GM19240 (cell line): ENCODE measurements around the gene SKOR1.

Experiments
- DNase-seq: peaks from one replicate; pipeline ENCODE4 v3.0.0; 2011; ENCODE audit warnings: low spot score; ENCODE audit not compliant: insufficient read length

SKOR1 gene

DNA sequence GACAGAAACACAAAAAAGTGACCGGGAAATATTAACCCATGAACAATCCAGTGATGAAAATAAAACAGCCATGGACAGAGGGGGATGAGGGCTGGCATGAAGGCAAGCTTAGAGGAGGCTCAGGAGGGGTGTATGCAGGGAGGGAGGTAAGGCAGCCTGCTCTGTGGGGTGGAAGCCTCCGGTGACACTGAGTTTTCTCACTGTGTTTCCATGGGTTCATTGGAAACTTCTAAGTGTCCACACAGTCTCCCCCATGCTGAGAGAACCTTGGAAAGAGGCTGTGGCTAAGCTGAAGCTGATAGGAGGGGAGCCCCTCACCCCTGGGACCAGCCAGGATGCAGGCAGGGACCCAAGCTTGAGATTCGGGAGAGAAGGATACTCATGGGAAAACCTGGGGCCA lies 6.8 kb upstream of the SKOR1 start:
- no peak for DNase-seq

DNA sequence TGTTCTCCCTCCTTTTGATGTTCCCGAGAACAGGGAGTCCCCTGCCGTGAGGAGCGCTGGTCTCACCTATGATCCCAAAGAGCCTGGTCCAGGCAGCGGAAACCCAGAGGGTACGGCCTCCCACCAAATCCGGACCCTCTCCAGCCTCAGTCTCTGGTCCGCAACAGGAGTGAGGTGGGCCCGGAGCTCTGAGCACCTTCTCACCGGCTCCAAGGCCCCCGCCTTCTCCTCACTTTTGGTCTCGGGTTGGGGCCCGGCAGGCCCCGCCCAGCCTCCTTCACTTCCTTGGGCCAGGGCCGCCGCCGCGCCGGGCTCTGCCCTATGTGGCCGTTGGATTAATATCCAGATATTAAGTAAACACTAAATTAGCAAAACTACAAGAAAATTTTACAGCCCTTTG lies 5.7 kb upstream of the SKOR1 start:
- DNase-seq = no peak

DNA sequence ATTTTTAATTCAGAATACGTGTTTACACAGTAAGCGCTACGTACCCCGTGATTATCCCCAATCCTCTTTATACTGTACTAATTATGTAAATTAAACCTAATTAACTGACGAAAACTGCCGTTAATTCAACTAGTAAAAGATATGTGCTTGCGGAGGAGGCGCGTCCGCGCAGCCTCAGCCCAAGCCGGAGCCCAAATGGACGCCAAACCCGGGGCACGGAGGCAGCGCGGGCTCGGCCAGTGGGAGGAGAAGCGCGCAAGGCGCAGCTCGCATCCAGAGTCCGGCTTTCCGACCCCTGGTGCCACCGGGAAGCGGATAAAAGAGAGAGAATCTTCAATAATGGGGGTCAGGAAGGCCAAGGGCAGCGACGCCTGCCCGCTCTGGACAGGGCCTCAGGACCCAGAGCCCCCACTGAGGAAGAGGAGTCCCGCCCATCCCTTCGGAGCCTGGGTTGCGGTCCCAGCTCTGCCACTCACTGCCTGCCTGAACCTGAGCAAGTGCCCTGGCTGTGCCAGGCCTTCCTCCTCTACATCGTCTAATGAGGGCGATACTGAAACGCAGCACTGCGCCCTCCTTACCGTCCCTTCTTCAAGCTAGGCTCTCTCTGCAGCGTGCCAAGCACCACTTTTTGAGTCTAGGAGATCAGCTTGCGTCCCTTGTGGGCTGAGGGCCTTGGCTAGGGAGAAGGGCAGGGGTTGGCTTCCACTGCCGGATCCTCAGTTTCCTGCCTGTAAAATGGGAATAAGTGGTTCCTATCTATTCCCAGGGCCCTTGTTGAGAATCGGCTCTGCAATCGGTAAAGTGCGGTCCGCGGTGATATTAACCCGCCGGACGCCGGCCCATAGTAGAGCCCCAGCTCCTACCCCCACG lies 5.0 kb upstream of the SKOR1 start:
- DNase-seq = no peak

DNA sequence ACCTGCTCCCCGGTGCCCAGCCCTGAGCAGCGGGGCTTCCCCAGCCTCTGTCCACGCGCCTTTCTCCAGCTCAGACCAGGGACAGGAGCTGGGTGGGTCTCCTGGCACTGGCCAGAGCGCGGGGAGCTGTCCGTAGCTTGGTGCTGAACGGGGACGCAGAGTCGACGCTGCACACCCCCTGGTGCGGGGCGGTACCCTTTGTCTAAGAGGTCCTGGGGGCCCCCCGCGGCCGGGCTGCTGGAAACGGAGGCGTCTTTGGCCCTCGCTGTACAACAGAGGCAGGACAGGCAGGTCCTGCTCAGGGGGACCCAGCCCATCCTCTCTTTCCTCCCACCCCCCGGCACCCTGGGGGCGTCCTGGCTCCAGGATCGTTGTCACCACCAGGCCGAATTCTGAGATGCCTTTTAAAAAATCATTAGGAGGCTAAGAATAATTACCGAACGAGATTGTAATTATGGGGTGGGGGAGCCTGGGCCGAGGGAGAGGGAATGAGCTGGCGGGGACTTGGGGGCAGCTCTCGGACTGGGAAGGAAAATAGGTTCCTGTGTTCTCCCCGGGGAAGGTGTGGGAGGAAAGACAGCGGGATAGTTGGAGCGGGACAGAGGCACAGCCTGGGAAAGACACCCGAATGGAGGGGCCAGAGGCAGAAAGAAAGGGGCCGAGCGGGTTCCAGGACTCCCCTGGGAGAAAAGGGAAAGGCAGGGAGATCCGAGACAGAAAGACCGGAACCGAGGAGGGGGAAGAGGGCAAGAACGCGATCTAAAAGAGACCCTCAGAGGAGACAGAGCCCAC lies 4.1 kb upstream of the SKOR1 start:
- no peak for DNase-seq

DNA sequence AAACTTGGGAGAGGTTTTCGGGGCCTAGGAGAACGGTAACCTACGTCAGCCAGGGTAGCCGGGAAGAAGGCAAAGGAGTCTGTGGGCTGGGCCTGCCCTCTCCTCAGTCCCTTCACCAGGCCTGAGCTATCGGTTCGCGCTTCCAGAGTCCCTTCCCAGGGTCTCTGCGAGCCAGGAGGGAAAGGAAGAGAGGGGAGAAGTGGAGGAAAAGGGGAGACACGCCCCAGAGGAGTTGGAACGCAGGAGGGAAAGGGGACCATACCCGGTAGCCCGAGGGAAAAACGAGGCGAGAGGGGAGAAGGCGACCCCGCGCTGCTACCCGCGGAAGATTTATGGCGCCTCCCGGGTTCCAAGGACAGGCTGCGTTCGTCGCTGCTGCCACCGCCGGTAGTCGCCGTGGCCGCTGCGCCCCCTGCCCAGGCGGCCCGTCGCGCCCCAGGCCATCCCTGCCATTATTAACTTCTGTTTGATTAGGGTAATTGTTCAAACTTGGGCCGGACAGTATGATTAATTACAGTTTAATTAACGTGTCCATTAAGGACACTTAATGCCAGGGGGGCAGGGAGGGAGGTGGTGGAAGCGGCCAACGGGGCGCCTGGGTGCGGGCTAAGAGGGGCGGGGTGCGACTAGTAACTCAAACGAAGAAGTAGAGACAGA lies 3.4 kb upstream of the SKOR1 start:
- DNase-seq = no peak

DNA sequence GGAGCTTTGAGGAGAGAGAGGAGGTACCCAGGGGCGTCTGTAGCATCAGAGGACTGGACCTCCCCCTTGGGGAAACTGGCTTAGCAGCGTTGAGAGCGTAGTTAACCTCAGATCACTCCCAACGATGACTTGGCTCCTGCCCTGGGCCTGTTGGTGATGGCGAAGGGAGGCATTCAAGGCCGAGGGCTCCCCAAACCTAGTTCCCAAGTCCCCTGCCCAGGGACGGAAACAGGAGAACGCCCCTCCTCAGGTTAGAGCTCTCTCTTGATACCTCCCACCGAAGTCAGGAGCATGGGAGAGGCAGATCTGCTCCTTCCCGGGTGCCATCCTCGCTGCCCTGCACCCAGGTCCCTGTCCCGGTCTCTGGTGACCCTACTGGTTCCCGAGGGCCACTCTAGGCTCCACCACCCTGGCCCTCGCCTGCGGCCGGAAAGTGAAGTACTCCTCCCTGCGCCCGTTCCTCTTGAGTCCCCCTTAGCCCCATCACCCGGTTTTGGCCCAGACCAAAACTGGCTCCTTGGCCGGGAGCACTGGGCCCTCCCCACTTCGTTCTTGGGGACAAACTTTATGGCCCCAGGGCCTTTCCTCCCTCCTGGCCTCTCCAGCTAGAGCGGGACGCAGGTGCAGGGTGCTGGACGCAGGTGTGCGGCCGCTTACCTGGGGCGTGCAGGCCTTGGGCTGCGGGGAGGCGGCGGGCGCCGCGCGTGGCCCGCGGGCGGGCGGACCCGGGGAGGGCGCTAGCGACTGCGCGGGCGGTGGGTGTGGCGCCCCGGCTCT lies 2.6 kb upstream of the SKOR1 start:
- DNase-seq = no peak

DNA sequence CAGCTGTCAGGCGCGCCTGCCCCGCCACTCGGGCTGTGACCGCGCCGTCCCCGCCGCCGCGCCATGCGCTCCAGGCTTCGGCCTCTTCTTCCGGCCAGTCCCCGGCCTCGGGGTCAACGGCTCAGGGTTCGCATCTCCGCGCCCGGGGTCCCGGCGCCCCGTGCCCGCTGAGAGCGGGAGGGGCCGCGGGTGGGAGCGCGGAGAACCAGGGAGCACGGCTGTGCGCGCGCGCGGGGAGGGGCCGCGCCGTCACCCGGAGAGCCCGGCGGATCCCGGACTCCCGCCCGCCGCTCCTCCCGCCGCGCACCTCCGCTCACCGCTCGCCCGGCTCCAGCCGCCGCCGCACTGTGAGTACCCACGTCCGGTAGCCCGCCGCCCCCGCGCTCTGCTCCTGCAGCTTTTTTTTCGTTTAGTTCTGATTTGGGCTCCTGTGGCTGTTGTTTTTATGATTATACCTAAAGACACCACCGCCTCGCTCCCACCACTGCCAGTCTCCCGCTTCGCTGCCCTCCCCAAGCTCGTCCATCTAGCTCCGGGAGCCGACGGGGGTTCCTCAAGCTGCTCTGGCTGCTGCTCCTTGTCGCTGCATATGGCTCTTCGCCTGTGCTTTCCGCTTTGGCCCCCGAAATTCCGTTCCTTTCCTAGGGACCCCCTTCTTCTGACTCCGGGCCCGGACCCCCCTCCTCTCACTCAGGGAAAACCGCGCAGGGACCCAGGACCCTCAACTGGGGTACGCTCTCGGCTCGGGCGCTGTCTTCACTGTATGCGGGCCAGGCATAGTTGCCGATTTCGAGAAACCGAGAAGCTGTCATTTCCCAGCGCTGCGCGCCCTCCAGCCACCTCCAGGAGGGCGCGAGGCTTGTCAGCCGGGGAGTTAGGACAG lies 1.8 kb upstream of the SKOR1 start:
- no peak for DNase-seq

DNA sequence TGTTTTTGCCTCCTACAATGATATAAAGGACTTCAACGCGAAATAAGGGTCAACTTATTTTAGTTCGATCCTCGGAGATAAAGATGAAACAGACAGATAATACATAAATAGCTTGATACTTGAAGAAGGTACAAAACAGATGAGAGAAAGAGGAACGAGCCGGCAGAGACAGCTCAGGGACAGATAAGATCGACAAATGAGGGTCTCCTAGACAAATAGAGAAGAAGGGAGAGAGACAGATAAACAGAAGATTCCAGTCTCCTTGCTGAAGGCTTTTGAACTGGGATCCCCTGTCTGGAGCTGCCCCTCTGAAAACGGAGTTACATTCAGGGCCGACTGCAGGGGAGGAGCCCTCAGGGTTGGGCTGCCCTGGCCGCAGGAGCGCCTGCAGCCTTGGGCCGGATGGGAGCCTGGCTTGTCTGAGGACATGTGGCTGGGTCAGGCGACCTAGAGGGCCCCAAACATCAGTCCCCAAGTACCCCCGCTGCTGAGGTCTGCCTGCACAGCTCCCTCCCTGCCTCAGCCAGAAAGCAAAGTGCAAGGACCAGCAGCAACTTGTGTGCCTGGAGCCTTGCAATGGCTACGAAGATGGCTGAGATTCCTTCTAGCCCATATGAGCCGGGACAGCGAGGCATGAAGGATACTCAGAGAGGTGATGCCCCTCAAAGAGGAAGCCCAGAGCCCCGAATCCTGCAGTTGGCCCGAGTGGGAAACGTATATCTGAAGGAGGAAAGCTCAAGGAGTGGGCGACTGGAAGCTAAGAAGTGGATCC lies 926 bp upstream of the SKOR1 start:
- DNase-seq = no peak

DNA sequence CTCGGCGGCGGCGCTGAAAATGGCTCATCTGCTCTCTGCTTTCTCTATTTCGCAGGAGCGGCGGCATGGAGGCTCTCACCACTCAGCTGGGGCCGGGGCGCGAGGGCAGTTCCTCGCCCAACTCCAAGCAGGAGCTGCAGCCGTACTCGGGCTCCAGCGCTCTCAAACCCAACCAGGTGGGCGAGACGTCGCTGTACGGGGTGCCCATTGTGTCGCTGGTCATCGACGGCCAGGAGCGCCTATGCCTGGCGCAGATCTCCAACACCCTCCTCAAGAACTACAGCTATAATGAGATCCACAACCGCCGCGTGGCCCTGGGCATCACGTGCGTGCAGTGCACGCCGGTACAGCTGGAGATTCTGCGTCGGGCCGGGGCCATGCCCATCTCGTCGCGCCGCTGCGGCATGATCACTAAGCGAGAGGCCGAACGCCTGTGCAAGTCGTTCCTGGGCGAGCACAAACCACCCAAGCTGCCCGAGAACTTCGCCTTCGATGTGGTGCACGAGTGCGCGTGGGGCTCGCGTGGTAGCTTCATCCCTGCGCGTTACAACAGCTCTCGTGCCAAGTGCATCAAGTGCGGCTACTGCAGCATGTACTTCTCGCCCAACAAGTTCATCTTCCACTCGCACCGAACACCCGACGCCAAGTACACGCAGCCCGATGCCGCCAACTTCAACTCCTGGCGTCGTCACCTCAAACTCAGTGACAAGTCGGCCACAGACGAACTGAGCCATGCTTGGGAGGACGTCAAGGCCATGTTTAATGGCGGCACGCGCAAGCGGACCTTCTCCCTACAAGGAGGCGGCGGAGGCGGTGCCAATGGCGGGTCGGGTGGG lies 790 bp downstream of the SKOR1 start:
- DNase-seq = no peak

DNA sequence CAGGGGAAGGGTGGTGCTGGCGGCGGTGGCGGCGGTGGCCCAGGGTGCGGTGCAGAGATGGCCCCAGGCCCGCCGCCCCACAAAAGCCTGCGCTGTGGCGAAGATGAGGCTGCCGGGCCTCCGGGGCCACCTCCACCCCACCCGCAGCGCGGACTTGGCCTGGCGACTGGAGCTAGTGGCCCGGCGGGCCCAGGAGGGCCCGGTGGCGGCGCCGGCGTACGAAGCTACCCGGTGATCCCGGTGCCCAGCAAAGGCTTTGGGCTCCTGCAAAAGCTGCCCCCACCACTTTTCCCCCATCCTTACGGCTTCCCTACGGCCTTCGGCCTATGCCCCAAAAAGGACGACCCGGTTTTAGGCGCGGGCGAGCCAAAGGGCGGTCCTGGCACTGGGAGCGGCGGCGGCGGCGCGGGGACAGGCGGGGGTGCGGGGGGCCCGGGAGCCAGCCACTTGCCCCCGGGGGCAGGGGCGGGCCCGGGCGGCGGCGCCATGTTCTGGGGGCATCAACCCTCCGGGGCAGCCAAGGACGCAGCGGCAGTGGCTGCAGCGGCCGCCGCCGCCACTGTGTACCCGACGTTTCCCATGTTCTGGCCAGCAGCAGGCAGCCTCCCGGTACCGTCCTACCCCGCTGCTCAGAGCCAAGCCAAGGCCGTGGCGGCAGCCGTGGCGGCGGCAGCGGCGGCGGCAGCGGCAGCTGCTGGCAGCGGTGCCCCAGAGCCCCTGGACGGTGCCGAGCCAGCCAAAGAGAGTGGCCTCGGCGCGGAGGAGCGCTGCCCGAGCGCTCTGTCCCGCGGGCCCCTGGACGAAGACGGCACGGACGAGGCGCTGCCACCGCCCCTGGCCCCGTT lies 1.6 kb downstream of the SKOR1 start:
- no peak for DNase-seq

DNA sequence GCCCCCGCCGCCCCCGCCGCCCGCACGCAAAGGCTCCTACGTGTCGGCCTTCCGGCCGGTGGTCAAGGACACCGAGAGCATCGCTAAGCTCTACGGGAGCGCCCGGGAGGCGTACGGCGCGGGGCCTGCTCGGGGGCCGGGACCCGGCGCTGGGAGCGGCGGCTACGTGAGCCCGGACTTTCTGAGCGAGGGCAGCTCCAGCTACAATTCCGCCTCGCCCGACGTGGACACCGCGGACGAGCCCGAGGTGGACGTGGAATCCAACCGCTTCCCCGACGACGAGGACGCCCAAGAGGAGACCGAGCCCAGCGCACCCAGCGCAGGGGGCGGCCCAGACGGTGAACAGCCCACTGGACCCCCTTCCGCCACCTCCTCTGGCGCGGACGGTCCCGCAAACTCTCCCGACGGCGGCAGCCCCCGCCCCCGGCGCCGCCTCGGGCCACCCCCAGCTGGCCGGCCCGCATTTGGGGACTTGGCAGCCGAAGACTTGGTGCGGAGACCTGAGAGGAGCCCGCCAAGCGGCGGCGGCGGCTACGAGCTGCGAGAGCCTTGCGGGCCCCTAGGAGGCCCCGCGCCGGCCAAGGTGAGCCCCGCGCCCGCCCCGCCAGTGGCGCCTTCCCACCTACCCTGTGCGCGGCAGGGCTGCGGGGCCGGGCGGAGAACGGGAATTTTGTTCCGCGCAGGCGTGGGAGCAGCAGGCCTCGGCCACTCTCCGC lies 2.4 kb downstream of the SKOR1 start:
- no peak for DNase-seq

DNA sequence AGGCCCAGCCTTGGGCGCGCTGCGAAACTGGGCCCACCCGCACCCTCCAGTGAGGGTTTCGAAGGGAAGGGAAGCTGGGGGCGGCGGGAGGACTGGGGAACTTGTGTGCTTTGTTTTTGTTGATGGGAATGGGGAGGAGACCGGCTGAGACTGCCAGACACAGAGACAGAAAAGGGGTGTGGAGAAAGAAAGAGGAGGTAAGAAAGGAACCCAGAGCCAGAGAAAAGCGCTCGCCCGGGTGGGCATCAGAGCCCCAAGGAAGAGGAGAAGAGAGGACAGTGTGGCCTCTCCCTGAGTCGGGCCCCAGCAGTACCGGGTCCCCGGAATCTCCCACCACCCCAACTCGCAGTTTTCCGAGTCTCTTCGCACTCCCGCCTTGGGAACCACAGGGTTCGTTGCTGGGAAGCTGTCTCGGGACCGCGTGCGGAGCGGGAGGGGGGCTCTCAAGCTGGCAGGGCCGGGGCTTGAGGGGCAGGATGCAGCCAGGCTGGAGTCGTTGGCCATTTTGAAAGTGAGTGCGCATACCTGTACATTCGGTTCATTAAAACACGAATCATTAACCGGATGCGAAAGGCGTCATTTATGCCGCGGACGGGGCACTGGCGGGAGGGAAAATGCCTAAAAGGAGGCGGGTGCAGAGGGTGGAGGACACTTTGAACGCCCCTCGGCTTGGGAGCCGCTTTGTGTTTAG lies 3.1 kb downstream of the SKOR1 start:
- DNase-seq = no peak

DNA sequence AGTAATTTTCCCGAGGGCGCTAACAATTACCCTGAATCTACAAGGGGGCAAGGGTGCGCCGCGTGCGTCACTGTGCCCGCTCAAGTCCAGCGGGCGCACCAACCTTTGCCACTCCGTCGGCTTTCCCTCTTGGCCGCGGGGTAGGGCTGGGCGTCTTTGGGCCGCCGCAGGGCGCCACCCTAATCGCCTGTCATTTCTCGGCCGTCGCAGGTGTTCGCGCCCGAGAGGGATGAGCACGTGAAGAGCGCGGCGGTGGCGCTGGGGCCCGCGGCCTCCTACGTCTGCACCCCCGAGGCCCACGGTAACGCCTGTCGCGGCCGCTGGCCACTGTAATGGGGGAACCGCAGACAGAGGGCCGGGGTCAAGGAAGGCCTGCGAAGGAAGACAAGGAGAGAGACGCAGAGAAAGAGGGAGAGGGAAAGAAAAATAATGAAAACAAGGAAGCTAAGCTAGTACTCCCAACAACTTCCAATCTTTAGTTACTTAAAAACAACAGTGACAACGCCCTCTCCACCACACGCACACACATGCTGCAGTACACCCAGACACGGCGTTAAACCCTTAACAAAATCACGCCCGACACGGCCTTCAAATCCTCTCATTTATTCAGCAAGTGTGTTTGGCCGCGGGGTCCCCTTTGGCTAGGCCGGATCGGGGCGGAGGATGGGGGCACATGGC lies 3.8 kb downstream of the SKOR1 start:
- DNase-seq = no peak

DNA sequence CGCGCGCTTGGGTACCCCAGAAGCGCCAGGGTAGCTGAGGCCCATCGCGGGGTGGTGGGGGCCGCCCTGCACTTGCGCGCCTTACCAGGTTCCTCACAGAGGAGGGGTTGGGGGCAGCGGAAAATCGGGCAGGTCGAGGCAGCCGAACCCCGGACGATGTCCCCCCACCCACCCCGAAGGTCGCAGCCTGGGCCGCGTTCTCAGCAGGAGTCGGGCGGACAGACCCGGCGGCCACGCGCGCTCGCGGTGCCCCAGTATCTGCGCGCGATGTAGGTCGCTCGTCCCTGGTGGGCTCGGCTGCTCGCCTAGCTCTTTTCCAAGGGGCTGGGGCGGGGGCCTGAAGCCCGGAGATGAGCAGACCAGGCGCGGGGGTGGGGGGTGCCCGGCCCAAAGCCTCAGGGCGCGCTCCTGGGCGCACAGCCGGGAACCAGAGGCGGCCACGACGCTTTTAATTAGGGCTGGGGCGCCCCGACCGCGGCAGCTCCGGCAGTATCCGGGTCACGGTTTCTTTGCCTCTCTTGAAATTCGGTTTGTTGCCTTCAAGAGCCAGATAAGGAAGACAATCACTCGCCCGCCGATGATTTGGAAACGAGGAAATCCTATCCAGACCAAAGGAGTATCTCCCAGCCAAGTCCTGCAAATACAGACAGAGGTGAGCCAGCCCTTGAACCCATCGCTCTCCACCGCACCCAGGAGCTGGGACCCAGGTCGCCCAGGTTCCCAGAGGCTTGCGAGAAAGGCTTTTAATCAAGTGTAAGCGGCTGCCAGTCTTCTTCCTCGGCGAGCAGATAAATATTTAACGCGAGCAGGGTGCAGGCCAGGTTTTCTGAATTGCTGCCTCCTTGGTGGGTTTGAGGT lies 4.6 kb downstream of the SKOR1 start:
- DNase-seq = no peak

DNA sequence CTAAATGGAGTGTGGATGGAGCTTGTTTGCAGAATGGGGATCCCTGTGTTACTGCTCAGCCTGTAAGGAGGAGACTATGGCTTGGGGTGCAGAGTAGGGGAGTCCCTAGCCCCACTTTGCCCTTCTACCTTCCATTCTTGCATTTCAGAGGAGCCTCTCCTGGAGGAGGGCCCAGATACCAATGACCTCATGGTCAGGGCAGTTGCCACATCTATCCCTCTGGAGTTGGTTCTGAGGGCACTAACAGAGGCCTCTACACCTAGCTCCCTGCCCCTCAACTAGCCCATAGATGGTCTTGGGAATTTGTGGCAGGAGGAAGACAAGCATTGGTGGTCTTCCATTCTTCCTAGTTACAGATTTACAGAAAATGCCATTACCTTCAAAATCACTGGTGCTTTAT lies 6.1 kb downstream of the SKOR1 start:
- no peak for DNase-seq
